HG03159 (cell line): Measurements from ENCODE around the gene KBTBD12.
"Not testable (repeated sequence)": the region's sequence is repeated elsewhere in the genome, so short reads cannot be mapped to it uniquely, and the experiment has no call there.

Experiments
- ATAC-seq: cut with Tn5 transposase; IDR thresholded peaks from one replicate; pipeline ENCODE4 v1.9.1; 2021; ENCODE audit warnings: mild to moderate bottlenecking, moderate library complexity; ENCODE audit not compliant: unreplicated experiment

Gene KBTBD12, protein sequence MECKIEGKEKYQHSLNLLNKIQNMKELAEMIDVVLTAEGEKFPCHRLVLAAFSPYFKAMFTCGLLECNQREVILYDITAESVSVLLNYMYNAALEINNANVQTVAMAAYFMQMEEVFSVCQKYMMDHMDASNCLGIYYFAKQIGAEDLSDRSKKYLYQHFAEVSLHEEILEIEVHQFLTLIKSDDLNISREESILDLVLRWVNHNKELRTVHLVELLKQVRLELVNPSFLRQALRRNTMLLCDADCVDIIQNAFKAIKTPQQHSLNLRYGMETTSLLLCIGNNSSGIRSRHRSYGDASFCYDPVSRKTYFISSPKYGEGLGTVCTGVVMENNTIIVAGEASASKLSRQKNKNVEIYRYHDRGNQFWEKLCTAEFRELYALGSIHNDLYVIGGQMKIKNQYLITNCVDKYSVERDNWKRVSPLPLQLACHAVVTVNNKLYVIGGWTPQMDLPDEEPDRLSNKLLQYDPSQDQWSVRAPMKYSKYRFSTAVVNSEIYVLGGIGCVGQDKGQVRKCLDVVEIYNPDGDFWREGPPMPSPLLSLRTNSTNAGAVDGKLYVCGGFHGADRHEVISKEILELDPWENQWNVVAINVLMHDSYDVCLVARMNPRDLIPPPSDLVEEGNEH

DNA sequence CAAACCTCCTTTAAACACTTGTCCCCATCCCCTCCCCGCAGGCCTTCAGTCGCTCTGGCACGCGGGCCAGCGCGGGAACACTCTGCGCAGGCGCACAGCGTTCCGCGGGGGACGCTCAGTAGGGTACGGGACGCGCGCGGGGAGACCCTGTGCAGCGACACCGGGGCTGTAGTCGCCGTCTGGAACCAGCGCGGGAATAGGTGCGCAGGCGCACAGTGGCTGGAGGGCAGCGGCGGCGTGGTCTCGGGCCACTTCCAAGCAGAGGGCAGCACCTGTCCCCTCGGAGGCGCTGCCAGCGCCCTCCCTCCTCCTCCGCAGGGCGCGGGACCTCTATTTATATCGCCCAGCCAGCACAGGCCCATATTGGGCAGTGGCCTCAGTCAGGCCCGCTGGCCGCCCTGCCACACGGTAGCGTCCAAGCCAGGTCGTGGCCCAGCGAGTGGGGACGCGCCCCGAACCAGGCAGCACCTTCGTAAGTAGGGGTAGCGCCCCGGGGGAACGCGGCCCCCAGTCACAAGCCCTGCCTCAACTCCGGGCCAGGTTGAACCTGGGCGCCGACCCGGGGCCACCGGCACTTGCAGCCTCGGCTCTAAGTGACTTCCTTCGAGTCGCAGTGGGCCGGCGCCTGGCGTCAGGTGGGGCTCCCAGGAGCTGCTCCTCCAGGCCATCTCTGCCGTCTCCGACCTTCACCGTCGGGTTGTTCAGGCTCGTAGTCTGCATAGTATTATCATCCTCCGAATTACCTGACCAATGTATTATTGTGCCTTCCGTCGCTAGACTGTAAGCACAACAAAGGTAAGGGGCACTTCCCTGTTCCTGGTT lies at the start of gene KBTBD12:
TSS of gene KBTBD12 (plus strand) at position 118 of the 822 bp plus-strand sequence. CDS start 7,830 bp downstream, outside the sequence.
- no peak for ATAC-seq

DNA sequence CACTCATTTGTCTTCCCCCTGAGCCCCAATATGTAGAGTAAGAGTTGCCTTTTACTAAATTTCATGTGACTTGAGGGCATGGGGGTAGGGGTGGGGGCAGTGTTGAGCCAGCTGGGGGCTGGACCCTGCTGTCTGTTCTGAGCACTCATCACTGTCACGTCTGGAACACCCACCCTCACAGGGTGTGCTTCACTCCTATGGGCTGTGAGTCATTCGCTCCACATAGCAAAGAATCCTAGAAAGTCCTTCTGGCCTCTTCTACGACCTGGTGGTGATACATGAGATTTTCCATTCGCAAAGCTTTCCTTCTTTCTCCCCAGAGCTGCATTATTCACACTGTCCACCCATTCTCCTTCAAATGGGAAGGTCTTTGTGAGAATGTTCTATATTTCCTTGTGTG lies 49.1 kb upstream of the KBTBD12 start:
- ATAC-seq: no peak

DNA sequence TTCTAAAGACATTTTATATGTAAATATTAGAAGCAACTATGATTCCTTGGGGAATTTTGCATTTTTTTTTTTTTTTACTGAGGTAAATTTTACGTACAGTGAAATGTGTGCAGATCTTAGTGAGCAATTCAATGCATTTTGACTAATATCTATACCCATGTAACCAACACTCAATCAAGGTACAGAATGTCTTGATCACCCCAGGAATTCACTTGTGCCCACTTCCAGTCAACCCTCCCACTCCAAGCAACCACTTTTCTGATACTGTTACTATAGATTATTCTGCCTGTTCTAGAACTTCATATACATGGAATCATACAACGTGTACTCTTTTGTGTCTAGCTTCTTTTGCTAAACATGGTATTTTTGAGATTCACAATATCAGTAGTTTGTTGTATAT lies 47.6 kb upstream of the KBTBD12 start:
- ATAC-seq: no peak

DNA sequence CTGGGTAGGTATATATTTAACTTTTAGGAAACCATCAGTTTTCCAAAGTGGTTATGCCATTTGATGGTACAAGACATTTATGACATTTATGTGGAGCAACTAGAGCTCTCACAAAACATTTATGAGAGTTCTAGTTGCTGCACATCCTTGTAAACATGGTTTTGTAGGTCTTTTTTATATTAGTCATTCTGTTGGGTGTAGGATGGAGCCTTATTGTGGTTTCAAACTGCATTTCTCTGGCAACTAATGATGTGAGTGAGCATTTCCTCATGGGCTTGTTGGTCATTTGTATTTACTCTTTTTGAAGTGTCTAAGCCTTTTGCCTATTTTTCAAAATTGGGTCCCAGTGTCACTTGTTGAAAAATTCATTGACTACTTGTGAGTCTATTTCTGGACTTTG lies 47.0 kb upstream of the KBTBD12 start:
- ATAC-seq: no peak

DNA sequence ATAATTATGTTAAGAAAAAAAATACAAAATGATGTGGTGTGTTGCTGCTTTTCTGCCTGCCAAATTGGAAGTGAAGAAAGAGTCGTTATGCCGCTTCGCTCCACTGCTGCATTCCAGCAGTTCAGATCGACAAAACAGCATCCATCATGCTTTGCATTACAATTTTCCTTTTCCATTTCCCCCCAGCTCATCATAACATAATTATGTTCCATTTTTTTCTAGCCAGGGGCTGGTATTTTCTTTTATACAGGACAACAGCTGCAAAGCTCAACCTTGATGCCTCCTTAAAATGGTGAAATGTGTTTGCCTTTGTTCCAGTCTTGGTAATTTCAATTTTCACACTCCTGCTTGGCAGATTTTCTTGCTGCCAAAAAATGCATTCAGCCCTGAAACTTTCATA lies 44.9 kb upstream of the KBTBD12 start:
- ATAC-seq: no peak

DNA sequence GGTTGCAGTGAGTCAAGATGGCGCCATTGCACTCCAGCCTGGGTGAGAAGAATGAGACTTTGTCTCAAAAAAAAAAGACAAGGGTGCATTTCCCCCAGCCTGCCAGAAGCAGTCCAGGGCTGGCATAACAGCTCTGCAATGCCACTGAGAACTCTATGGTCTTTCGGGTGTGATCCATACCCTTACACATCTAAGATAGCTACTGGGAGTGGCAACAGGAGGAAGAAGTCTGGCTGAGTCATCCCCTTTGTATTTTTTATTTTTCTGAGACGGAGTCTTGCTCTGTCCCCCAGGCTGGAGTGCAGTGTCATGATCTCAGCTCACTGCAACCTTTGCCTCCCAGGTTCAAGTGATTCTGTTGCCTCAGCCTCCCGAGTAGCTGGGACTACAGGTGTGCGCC lies 40.9 kb upstream of the KBTBD12 start:
- ATAC-seq: not testable (repeated sequence)

DNA sequence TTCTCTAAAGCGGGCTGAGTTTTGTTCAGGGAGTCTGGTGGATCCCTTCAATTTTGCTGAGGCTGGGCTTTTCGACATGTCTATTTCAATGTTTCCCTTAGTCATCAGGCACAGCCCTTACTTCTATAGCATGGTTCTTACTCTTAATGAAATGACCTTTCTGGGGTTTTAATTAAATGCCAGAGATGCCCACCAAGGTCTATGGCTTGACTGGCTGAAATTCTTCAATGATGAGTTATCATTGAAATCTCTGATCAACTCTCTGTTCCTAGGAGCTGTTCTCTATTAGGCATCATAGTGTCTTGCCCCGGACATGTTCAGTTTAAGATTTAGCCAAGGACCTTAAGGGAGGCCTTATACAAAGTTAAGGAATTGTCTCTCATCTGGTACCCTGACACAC lies 33.4 kb upstream of the KBTBD12 start:
- no peak for ATAC-seq

DNA sequence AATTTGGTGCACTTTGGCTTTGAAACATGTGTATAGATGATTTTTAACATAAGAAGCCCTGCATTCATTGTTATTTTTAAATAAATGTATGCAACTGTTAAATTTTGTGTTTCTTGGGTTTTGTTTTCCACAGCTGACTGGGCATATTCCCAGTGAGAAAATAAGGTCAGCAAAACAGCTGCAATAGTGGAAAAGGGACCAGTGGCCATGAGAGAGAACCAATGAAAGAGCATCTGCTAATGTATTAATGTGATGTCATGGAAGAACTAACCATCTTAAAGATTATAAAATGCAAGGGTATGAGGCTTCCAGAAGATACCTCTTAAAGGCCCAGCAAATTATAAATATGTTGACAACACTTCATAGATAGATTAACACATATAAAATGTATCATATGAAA lies 31.0 kb upstream of the KBTBD12 start:
- no peak for ATAC-seq

DNA sequence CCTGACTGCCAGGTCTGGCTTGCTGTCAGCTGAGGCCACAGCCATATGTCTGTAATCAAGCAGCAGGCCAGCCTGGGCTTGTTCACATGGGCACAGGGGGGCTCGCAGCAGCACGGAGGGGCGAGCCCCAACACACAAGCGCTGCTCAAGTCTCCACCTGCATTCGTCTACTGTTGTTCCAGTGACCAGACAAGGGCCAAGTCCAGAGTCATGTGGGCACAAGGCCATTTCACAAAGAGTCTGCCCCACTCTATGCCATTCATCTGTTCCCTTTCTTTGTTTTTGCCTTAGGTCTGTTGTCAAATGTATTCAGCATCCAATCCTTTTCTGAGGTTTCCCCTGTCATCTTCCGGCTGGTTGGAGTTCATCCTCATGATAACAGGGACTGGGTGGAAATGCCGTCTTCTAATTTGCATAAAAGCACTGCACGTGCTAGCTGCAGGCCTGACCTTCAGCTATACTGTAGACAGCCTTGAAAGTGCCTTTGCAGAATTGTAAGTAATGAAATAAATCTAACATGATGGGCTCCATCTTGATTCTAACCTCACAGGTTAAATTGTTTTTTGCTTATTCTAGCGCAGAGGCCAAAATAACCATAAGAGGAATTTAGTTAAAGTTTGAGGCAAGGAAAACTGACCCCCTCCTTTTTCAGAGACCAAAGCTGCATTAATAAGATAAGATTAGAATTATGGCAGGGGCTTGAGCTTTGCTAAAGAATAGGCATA lies 28.6 kb upstream of the KBTBD12 start:
- no peak for ATAC-seq

DNA sequence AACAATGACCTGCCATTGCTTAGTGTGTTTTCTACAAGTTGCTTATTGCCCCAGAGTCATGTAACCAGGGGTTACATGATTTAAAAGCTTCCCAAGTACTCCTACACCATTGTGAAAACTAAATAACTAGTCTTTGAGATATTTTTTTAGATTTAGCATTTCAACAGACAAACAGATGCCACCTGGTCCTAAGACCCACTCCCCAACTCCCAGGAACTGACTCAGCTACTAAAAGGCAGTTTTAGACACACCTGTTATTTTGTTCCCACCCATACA lies 28.1 kb upstream of the KBTBD12 start:
- ATAC-seq: no peak

DNA sequence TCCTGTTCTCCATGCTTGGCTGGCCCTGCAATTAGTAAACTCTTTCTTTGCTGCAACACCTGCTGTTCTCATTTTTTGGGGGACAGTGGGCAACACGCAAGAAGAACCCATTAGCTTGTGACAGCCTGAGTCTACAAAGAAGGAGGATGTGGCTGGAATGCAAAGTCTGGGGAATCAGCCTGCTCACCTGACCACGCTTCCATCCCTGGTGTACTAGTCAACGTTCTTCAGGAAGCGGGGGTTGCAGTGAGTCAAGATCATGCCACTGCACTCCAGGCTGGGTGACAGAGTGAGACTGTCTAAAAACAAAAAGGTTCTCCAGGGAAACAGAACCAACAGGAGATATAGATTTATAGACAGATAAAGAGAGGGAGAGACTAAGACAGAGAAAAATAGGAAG lies 27.7 kb upstream of the KBTBD12 start:
- ATAC-seq: no peak

DNA sequence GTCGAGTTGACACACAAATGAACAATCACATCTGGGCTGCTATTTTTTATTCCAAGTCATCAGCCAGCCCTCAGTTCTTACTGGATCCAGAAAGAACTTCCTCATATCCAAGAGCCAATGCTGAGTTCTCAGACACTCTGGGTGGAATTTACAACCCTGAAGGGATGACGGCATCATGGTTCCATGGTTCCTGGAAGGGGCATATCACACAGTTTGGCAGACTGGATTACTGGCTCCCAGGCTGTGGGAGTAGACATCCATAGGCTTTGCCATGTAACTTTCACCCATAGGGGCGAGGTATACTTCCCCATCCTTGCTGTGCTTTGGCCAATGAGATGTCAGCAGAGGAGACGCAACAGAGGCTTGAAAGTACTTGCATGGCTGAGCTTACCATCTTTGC lies 26.9 kb upstream of the KBTBD12 start:
- no peak for ATAC-seq

DNA sequence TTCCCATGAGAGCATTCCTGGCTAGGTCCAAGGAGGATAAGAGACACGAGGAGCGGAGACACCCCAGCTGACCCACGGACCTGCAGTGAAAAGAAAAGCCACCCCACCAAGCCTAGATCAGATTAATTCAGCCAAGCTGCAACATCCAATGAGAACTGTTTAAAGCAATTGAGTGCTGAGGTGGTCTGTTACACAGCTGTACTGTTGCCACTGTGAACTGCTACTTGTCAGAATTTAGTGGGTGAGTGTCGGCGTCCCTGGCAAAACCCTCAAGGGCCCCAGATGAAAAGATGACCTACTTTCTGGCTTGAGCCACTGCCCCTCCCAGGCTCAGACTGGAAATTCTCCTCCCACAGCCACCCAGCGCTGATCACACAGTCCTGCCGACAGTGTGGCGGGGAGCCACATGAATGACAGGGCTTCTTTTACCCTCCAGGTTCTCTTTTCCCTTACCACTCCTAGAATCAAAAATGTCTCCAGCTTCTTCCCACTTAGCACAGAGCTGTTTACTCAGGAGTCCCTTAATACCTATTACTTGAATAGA lies 26.4 kb upstream of the KBTBD12 start:
- no peak for ATAC-seq

DNA sequence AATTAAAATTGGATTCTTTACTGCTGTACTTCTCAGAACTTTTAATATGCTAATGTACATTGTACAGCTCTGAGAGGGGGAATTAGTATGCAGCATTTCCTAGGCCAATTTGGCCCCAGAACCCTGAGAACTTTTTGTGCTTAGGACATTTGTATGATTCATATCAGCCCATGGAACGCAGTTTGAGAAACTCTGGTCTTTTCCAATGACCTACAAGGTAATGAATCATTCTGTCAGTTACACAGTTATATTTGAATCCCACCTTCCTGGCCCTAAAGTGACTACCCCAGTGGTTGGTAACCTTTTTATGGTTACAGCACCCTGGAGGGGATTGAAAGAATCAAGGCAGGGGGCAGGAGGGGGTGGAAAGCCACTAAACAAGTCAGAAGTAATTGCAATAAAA lies 25.6 kb upstream of the KBTBD12 start:
- ATAC-seq: no peak

DNA sequence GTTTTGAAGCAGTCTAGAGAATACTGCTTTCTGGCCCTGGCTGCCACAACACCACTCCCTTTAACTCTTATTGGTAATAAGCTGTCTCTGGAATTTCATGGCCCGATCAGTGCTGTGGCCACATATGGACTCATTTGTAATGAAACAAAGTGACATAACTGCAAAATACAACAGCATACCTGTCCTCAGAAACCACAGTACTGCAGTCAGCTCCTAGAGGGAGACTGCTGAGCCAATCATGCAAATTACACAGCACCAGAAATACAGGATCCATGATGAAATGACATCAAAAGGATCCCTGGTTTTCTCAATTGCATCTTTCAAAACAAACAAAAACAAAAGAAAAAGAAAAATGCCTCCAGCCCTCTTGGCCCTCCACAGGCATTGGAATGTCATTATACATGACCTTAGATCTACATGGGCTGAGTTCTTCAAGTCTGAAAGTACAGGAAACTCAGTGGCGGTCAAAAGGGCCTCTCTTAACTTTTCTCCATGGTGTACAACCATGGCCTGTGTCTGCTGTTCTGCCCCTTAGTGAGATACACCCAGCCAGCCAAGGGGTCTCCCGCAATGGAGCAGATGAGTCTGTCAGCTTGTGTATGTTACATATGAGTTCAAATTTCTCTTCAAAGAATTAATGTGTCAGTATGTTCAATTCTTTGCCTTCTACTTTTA lies 24.9 kb upstream of the KBTBD12 start:
- ATAC-seq: no peak

DNA sequence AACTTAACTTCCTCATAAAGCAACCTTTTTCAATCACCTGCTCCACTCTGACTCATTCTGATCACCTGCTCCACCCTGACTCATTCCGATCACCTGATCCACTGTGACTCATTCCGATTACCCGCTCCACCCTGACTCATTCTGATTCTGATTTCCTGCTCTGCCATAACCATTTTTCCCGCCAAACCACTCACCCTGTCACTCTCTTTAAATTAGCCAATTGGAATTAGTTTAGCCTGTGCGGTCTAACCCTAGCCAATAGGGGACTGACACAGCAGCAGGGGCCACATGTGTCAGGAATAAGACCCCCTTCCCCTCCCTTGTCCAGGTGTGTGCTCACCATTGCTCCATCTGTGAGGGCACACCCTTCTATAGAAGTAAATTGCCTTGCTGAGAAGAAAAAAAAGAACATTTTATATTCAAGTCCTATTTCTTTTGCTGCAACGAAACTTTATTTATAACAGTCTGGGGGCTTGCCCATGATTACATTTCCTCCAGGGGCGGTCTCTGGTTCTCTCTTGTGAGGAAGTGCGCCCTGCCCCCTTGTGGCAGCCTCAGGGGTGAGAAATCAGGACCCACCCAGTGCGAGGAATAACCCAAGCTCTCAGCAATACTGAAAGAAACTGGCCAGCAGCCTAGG lies 24.3 kb upstream of the KBTBD12 start:
- not testable (repeated sequence) for ATAC-seq

DNA sequence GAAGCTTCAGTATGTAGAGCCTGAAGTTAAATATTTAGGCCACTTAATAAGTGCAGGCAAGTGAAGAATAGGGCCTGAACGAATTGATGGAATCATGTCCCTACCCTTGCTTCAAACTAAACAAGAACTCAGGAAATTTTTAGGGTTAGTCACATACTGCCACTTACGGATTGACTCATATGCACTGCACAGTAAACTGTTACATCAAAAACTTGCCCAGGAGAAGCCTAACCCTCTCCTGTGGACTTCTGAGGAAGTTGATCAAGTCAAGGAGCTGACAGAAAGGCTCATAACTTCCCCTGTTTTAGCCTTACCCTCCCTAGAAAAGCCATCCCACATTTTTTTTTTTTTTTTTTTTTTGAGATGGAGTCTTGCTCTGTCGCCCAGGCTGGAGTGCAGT lies 20.6 kb upstream of the KBTBD12 start:
- ATAC-seq: no peak

DNA sequence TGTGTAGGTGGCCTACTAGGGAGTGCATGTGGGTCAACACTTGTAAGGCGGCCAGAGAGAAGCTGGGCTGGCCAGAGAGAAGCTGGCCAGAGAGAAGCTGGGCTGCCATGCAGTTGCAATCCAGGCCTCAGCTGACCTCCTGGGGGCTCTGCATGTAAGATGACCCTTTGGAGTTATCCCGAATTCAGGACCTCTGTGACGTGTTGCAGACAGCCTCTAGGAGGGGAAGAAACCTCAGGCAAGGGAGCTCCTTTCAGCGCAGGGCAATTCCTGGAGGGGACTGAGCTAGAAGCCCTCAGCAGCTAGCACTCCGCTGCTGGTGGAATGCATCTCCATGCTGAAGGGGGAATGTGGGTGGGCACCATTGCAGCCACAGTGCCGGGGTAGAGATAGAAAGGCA lies 15.8 kb upstream of the KBTBD12 start:
- ATAC-seq: no peak

DNA sequence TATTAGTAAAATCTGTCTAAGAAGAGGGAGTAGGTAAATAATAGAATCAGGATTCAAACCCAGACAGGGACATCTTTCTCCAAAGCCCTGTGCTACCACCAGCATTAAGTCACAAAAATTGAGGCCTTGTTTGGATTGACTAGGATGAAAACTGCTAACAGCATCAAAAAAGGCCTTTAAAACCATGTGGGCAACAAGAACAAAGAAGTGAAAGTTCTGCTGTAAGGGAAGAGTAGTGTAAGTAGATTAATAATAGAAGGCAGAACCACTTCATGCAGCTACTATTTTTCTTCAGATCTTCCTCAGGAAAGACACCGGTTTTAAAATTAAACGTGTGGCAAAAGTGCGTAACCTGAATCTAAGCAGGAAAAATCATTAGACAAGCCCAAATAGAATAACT lies 15.3 kb upstream of the KBTBD12 start:
- no peak for ATAC-seq

DNA sequence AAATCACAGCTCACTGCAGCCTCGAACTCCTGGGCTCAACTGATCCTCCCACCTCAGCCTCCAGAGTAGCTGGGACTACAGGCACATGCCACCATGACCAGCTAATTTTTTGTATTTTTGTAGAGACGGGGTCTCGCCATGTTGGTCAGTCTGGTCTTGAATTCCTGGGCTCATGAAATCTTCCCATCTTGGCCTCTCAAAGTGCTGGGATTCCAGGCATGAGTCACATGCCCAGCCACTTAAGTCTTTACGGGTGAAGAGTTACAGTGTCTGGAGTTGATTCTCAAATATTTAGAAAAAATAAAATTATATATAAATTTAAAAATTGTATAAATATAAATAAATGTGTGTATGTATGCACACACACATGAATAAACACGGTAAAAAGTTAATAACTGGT lies 14.5 kb upstream of the KBTBD12 start:
- ATAC-seq: no peak
